KG1 (cell line): ENCODE measurements around the gene ALKBH6.
"Not testable (repeated sequence)": the region's sequence is repeated elsewhere in the genome, so short reads cannot be mapped to it uniquely, and the experiment has no call there.

Experiments used
- DNase-seq: peaks from one replicate; lab custom pipeline; 2025; lab: John Stamatoyannopoulos, UW

The ALKBH6 gene

GRCh38 chr19:36014012-36014924, at the start of gene ALKBH6:
ALKBH6 (minus strand) TSS chr19:36014213; CDS start chr19:36013397, 816 bp downstream.
- peak; percentile 93 for DNase-seq

GRCh38 chr19:36061367-36061766, 47.4 kb upstream of the ALKBH6 start:
- no peak for DNase-seq

- DNase-seq, result no peak
Measured at GRCh38 chr19:36060430-36060829, 46.4 kb upstream of the ALKBH6 start.

GRCh38 chr19:36059180-36059910, 45.3 kb upstream of the ALKBH6 start:
- DNase-seq, result no peak

- DNase-seq, result no peak
Measured at GRCh38 chr19:36058481-36059179, 44.6 kb upstream of the ALKBH6 start.

- peak; percentile 99 for DNase-seq
Measured at GRCh38 chr19:36054733-36055686, 41.0 kb upstream of the ALKBH6 start, which contains the start of gene WDR62. WDR62 (plus strand) TSS chr19:36054897; CDS start chr19:36054972, 75 bp downstream.

- peak; percentile 99 for DNase-seq
Measured at GRCh38 chr19:36054119-36054732, 40.2 kb upstream of the ALKBH6 start, which contains the start of gene THAP8. THAP8 (minus strand) TSS chr19:36054285; CDS start chr19:36054217, 68 bp downstream.

GRCh38 chr19:36051637-36052036, 37.6 kb upstream of the ALKBH6 start:
- no peak for DNase-seq

GRCh38 chr19:36051236-36051635, 37.2 kb upstream of the ALKBH6 start:
- DNase-seq, result no peak

GRCh38 chr19:36049080-36049698, 35.2 kb upstream of the ALKBH6 start:
- DNase-seq, result no peak

GRCh38 chr19:36047835-36048234, 33.8 kb upstream of the ALKBH6 start:
- DNase-seq, result no peak

GRCh38 chr19:36046443-36047050, 32.5 kb upstream of the ALKBH6 start:
- DNase-seq, result no peak

- no peak for DNase-seq
Measured at GRCh38 chr19:36043952-36044351, 29.9 kb upstream of the ALKBH6 start.

- DNase-seq, result no peak
Measured at GRCh38 chr19:36041831-36042230, 27.8 kb upstream of the ALKBH6 start.

GRCh38 chr19:36041092-36041491, 27.1 kb upstream of the ALKBH6 start:
- not testable (repeated sequence) for DNase-seq

GRCh38 chr19:36040495-36040894, 26.5 kb upstream of the ALKBH6 start:
- DNase-seq, result no peak

- DNase-seq, result no peak
Measured at GRCh38 chr19:36032251-36033104, 18.5 kb upstream of the ALKBH6 start, which contains the start of gene CLIP3. CLIP3 (minus strand) TSS chr19:36032873; CDS start chr19:36032357, 516 bp downstream.

GRCh38 chr19:36031308-36031707, 17.3 kb upstream of the ALKBH6 start:
- DNase-seq, result no peak
